ENCODE data around the gene SUPT20HL1.
A peak's percentile ranks its signal among the peaks of the same experiment; 100 is the strongest.
"Not testable (repeated sequence)": the region's sequence is repeated elsewhere in the genome, so short reads cannot be mapped to it uniquely, and the experiment has no call there.

SUPT20HL1 gene

DNA sequence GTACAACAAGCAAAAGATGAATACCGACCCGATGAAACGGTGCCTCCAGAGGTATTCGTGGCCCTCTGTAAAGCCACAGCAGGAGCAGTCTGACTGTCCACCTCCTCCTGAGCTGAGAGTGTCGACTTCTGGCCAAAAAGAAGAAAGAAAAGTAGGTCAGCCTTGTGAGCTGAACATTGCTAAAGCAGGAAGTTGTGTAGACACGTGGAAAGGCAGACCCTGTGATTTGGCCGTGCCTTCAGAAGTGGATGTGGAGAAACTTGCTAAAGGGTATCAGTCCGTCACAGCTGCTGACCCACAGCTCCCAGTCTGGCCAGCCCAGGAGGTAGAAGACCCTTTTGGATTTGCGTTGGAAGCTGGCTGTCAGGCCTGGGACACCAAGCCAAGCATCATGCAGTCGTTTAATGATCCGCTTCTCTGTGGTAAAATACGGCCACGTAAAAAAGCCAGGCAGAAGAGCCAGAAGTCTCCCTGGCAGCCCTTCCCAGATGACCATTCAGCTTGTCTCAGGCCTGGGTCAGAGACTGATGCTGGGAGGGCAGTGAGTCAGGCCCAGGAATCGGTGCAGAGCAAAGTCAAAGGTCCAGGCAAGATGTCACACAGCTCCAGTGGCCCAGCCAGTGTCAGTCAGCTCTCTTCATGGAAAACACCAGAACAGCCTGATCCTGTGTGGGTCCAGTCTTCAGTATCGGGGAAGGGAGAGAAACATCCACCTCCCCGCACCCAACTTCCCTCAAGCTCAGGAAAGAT is 3.2 kb downstream of the SUPT20HL1 start:
- DNase-seq (ENCODE audit: low read depth in 2 of 2, low spot score in 1 of 2): not testable (repeated sequence)

DNA sequence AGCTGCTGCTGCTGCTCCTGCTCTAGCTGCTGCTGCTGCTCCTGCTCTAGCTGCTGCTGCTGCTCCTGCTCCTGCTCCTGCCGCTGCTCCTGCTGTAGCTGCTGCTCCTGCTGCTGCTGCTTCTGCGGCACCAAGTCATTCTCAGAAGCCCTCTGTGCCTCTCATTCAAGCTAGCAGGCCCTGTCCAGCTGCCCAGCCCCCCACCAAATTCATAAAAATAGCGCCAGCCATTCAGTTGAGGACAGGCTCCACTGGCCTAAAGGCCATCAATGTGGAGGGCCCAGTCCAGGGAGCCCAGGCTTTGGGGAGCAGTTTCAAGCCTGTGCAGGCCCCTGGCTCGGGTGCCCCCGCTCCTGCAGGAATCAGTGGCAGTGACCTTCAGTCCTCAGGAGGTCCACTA is 3.9 kb downstream of the SUPT20HL1 start:
- DNase-seq (ENCODE audit: low read depth in 2 of 2, low spot score in 1 of 2): no peak

DNA sequence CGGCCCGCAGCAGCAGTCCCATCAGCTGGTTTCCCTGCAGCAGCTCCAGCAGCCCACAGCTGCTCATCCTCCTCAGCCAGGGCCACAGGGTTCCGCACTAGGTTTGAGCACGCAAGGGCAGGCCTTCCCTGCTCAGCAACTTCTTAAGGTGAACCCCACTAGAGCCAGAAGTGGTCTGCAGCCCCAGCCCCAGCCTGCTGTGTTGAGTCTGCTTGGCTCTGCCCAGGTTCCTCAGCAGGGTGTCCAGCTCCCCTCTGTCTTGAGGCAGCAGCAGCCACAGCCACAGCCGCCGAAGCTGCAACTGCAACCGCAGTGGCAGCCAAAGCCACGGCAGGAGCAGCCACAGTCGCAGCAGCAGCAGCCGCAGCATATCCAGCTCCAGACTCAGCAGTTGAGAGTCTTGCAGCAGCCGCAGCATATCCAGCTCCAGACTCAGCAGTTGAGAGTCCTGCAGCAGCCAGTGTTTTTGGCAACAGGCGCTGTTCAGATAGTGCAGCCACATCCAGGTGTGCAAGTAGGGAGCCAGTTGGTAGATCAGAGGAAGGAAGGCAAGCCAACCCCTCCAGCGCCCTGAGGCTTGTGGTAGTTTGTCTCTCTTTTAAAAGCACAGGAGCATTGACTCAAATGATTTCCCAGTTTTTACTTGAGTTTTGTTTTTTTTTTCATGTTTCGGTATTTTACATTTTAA is 4.6 kb downstream of the SUPT20HL1 start:
- no peak for DNase-seq (ENCODE audit: low read depth in 2 of 2, low spot score in 1 of 2)

DNA sequence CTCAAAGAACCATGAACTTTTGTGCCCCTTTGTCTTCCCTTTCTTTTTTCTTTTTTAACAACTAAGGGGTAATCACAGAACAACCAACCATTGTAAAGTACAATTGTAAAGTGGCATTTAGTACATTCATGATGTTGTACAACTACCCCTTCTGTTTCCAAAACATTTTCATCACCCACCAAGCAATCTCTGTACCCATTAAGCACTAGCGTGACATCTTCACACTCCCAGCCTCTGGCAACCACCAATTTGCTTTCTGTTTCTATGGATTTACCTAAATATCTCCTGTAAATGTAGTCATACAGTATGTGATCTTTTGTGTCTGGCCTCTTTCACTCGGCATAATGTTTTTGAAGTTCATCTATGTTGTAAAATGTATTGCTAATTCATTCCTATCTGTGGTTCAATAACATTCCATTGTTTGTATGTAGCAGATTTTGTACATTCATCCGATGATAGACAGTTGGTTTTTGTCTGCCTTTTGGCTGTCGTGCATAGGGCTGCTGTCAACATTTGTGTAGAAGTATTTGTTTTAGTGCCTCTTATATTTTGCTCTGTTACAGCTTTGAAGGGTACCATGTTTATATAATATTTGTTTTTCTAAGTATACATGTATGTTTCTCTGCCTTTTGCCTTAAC is 6.4 kb downstream of the SUPT20HL1 start:
- DNase-seq (ENCODE audit: low read depth in 2 of 2, low spot score in 1 of 2): not testable (repeated sequence)

DNA sequence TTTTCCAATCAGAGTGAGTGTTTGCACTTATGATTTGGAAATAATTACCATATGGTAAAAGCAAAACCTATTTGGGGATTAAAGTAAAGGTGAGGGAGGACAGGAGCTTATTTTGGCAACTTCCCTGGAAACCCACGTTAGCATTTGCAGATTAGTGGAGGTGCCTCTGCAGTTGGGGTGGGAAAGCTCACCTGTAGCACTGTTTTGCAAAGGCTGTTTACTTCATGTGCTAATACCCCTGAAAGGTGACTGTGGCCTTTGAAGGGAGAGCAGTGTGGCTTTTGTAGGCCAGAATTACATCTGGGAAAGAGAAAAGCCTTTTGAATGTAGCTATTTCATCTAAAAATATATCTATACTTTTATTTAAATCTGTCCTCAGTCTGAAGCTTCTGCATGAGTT is 9.4 kb downstream of the SUPT20HL1 start:
- DNase-seq (ENCODE audit: low read depth in 2 of 2, low spot score in 1 of 2): no peak

DNA sequence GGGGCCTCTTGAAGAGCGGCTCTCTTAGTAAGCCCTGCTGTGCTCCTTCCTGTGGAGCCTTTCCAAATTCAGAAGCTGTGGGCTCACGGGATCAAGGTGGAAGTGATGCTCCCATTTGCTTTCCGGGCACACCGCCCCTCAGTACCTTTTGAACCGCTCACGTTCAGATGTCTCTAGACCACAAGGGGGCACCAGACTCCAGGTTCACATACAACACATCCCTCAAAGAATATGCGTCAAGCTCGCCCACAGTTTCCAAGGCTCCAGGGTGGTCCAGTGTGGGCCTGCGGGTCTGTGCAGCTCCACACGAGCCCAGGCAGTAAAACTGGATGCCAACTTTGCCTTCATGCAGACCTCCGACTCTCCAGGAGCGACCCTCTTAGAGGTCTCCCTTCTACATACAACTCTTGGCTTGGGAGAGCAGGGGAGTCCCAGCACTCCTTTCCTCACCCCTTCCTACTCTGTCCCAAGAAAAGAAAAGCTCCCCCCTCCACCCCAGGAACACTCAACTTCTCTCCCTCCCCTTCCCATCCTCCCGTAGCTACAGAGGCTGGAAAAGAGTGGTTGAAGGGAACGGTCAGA is 11.0 kb downstream of the SUPT20HL1 start:
- DNase-seq (ENCODE audit: low read depth in 2 of 2, low spot score in 1 of 2): peak; percentile 7 to 20

DNA sequence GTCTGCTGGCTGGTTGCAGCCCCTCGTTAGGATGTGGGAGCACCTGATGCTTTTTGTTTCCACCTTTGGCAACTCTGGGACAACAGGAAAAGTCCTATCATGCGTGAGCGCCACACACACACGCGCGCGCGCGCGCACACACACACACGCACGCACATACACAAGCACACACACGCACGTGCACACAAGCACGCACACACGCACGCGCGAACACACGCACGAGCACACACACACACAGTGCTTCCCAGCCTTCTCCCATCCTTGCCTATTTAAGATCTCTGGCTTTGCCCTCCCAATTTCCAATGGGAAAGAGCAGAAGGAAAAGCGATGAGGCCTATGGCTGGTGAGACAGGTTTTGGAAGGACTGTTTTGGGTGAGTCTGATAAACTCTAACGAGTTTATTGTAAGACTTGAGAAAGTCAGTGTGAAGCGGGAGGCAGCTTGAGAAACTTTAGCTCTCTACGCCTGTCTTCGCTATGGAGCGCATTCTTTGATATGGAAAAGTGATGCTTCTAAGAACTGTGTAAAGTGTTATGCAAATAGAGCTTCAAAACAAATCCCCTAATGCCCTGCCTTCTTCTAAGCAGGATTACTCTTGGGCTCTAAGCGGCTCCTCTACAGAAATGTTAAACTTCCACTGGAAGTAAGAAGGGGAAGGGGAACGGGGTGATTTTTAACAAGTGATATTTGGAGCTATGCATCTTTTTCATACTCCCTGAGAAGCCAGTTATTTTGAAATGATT is 11.8 kb downstream of the SUPT20HL1 start:
- no peak for DNase-seq (ENCODE audit: low read depth in 2 of 2, low spot score in 1 of 2)

DNA sequence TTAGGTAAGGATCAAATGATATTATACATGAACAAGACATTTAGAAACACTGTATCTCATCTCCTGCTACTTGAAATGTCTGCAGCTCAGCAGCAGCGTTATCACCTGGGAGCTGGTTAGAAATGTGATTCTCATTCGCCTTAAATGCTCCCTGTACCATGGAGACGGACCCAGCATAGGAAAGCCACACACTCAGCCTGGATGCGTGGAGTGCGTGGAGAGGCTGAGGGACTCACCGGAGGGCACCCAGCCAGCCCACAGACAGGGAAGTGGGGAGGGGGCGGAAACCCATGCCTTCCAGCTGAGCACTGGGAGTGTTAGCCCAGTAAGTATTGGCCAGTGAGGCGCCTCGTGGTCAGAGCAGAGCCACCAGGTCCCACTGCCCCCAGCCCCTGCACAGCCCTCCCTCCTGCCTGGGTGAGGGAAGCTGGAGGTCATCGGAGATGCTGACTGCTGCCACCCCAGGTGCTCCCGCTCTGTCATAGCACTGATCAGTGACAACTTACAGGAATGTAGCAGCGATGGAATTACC is 15.2 kb downstream of the SUPT20HL1 start:
- DNase-seq (ENCODE audit: low read depth in 2 of 2, low spot score in 1 of 2): no peak

DNA sequence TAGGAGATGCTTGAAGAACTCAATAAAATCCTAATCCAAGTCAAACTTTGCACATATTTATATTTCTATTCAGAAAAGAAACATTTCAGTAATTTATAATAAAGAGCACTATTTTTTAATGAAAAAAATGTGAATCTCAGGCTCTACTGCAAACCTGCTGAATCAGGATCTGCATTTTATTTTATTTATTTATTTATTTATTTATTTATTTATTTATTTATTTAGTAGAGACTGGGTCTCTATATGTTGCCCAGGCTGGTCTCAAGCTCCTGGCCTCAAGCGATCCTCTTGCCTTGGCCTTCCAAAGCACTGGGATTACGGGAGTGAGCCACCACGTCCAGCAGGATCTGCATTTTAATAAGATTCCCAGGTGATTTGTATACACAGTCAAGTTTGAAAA is 16.0 kb downstream of the SUPT20HL1 start:
- no peak for DNase-seq (ENCODE audit: low read depth in 2 of 2, low spot score in 1 of 2)

DNA sequence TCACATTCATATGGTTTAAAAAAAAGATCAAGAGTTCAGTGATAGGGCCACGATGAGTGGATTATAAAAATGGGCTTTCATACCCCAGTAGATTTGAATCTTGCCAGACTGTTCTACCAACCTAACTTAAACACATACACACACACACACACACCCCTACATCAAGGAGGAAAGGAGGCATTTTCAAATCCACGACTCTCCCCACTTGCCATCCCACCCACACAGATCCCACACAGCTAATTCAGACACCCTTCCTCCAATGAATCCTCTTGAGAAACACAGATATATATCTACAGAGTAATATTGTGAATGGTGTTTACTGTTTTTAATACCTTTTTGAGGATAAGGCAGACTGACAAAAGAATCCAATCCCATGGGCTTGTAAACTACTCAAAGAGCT is 16.8 kb downstream of the SUPT20HL1 start:
- DNase-seq (ENCODE audit: low read depth in 2 of 2, low spot score in 1 of 2): no peak

DNA sequence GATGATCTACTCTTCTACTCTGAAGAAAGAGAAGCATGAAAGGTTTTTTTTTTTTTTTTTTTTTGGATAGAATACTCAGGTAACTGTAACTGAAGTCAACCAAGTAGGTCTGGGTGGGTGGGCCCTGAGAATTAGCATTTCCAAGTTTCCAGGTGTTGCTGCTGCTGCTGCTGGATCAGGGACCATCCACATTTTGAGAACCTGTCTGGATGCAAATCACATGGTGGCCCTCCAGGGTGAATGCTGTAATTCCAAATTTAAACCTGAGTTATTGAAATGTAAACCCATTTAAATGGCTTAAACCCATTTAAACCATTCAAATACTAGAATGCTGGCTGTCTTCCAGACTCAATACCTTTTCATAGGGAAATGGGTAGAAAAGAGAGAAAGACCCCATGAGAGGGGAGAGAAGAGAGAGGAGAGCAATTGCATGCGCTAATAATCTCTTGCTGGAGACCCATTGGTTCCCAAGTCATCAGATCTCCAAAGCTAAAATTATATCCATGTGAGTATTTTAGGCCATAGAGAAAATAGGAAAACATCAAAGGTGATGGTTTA is 17.6 kb downstream of the SUPT20HL1 start:
- DNase-seq (ENCODE audit: low read depth in 2 of 2, low spot score in 1 of 2): no peak

DNA sequence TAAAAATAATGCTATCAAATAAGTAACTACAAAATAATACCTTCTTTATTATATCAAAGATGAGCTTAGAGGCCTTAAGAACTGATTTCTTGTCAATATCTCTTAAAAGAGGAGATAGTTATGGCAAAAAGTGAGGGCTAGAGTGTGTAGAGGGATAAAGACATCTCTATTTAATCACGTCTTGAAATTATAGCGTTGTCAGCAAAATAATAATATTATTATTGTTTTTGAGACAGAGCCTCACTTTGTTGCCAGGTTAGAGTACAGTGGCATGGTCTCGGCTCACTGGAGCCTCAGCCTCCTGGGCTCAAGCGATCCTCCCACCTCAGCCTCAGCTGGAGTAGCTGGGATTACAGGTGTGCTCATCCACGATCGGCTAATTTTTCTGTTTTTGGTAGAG is 18.3 kb downstream of the SUPT20HL1 start:
- DNase-seq (ENCODE audit: low read depth in 2 of 2, low spot score in 1 of 2): no peak

DNA sequence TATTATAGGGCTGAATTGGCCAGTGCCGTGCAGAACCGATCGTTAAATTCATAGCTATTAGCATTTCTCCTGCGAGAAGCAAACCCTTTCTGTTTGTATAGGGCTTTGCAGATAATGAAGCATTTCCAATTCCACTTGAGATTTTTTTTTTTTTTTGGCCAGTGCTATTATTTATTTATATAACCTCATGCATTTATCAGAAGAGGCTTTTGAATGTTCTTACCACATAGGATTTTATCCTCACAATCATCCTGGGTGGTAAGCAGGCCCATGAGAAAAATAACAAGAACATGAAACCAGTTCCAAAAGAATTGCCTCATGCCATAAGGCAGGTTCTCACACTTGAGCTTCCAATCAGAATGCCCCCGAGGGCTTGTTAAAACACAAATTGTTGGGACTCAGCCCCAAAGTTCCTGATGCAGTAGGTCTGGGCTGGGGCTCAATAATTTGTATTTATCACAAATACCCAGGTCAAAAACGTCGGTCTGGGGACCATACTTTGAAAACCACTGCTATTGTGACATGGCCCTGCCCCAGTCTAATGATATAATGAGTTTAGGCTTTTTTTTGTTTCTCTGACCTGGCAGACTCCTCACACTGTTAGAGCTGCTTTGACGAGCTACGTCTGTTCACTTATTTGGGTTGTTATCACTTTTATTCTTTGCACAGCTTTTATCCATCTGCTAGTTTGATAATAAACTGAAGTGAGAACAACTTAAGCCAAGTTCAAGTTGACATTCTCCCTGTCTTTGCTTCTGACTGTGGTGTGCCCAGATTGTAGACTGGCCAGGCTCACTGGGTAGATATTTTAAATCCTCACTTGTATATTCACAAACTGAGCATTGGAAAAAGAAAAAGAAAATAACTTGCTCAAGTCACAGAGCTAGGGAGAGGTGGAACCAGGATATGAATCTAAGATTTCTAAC is 20.1 kb downstream of the SUPT20HL1 start:
- DNase-seq (ENCODE audit: low read depth in 2 of 2, low spot score in 1 of 2): no peak

DNA sequence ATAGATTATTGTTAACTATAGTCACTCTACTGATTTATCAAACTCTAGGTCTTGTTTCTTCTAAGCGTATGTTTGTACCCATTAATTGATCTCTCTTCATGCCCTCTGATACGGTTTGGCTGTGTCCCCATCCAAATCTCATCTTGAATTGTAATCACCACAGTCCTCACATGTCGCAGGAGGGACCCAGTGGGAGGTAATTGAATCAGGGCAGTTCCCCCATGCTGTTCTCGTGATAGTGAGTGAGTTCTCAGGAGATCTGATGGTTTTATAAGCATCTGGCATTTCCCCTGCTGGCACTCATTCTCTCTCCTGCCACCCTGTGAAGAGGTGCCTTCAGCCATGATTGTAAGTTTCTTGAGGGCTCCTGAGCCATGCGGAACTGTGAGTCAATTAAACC is 21.9 kb downstream of the SUPT20HL1 start:
- DNase-seq (ENCODE audit: low read depth in 2 of 2, low spot score in 1 of 2): not testable (repeated sequence)

DNA sequence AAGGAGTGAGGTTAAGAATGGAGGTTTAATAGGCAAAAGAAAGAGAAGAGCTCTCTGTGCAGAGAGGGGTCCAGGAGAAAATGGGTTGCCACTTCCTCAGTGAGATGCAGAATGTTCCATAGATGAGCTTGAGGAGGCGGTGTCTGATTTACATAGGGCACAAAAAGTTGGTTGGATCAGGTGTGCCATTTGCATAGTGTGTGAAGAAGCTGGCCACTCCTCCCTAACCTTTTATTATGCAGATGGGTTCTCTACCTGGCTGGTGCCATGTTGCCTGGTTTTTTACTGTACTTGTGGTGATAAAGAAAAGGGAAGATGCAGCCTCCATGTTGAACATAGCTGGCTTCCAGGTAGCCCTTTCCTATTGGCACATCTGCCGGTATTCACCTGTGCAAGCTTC is 27.3 kb downstream of the SUPT20HL1 start:
- no peak for DNase-seq (ENCODE audit: low read depth in 2 of 2, low spot score in 1 of 2)

DNA sequence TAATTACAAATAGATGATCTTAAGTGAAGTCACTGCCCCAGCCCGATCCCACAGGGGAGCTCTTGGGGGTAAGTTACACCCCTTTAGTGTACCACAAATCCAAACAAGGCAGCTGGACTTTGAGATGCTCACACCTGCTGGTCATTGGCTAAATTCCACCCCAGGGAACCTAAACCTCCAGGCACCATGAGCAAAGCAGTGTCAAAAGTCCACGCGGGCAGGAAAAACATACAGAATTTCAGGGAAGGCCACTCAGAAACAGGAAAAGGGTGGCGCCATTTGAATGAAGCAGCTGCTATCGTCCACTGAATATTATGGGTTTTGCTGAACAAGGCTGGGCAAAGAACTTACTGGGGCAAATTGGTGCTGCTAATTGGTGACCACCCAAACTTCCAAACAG is 30.9 kb downstream of the SUPT20HL1 start:
- no peak for DNase-seq (ENCODE audit: low read depth in 2 of 2, low spot score in 1 of 2)

DNA sequence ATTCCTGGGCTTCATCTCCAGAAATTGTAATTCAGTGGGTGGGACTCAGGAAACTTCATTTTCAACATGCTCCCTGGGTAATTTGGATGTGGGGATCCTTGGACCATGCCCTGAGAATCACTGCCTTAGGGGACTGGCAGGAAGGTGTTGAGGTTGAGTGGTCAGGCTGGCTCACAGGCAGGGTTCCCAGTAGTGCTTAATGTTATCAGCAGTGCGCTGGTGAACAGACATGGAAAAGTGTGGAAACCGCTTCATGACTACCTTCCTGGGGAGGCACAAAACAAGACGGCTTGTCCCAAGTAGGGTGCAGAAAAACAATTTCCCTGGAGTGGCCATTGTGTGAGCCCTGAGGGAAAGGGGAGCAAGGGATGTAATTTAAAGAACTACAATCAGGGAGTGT is 31.4 kb downstream of the SUPT20HL1 start:
- no peak for DNase-seq (ENCODE audit: low read depth in 2 of 2, low spot score in 1 of 2)

DNA sequence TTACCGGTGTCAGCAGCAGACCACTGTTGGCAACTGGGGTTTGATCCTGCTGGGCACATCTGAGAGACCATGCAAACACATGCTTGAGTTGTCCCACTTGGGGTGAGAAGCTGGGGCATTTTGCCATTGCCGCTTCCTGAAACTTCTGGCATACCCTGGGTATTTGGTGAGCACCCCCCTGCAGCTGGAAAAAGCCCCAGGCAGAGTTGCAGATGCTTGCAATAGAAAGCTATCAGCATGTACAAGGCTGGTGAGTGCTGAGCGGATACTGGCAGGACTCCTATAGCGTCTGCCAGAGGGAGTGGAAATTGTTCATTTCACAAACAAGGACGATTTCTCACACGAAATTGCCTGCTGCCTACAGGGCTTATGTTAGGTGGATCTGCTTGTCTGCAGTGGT is 32.3 kb downstream of the SUPT20HL1 start:
- DNase-seq (ENCODE audit: low read depth in 2 of 2, low spot score in 1 of 2): no peak

DNA sequence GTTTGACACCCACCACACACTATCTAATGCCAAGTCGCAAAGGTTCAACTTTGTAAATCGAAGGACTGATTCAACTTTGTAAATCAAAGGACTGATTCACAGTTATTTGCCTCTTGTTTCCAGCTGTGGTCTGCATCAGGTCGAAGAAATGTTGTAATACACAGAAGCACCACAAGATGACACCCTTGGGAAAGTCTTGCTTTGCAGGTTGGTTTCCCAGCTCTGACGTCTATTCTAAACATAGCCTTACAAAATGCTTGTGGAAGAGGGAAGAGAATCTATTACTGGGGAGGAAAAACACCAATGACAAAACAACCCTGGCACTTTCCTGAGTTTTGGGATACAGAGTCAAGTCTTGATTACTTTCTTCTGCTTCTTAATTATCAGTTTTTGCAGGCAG is 35.3 kb downstream of the SUPT20HL1 start:
- DNase-seq (ENCODE audit: low read depth in 2 of 2, low spot score in 1 of 2): peak in 1 of 2 donors; percentile 4

Data from stimulated activated CD8-positive, alpha-beta memory T cell treated with anti-CD3 and anti-CD28 coated beads, Interleukin-4, amount 100 ng/mL, for 1 hour (primary cell).